Epithelial cell of proximal tubule (primary cell): Measurements from ENCODE around the gene KIRREL3. TPM values are rescaled to one million over a fixed set of nuclear protein-coding genes. Genes with fewer than 3 reads are reported as not detected.
A peak's percentile ranks its signal among the peaks of the same experiment; 100 is the strongest.

Experiments
- DNase-seq: peaks from one replicate; pipeline ENCODE4 v3.0.0-alpha.2; 2011; ENCODE audit warnings: low read depth
- H3K4me3 ChIP-seq: 2 replicates; pipeline ENCODE4 v1.5.1; 2011; ENCODE audit warnings: low read depth, mild to moderate bottlenecking, low read length
- CTCF ChIP-seq: conservative IDR thresholded peaks from 2 replicates; pipeline ENCODE4 v1.5.1; 2012; ENCODE audit warnings: low read depth, mild to moderate bottlenecking, low read length
- total RNA-seq: library from RNA; depleted of rRNA; stranded (reverse); fragments of >200 nt; gene quantifications from 2 replicates; pipeline ENCODE4 v1.2.3, GENCODE V29; 2015

The KIRREL3 gene
- total RNA-seq, 1 donor from 2014 or later: 5.1 TPM

GRCh38 chr11:126578426-126578825, 422.1 kb downstream of the KIRREL3 start:
- TF ChIP-seq CTCF: no peak
- no peak overlapping the region for H3K4me3 ChIP-seq
- no peak for DNase-seq

GRCh38 chr11:126578021-126578420, 422.5 kb downstream of the KIRREL3 start:
- DNase-seq: no peak
- no peak overlapping the region for H3K4me3 ChIP-seq
- no peak for TF ChIP-seq CTCF

GRCh38 chr11:126575849-126576248, 424.7 kb downstream of the KIRREL3 start:
- TF ChIP-seq CTCF: no peak
- no peak for DNase-seq
- no peak overlapping the region for H3K4me3 ChIP-seq

GRCh38 chr11:126573325-126573978, 427.1 kb downstream of the KIRREL3 start:
- peak; percentile 19 for TF ChIP-seq CTCF
- no peak overlapping the region for H3K4me3 ChIP-seq

GRCh38 chr11:126570489-126570888, 430.1 kb downstream of the KIRREL3 start:
- H3K4me3 ChIP-seq: no peak overlapping the region
- no peak for DNase-seq
- TF ChIP-seq CTCF: no peak

More at GRCh38 chr11:126573325-126573978, 427.1 kb downstream of the KIRREL3 start:
- DNase-seq: no peak

GRCh38 chr11:126567419-126567818, 433.2 kb downstream of the KIRREL3 start:
- DNase-seq: no peak
- no peak overlapping the region for H3K4me3 ChIP-seq
- TF ChIP-seq CTCF: no peak

- no peak overlapping the region for H3K4me3 ChIP-seq
- TF ChIP-seq CTCF: no peak
- DNase-seq: no peak
Measured at GRCh38 chr11:126564566-126564965, 436.0 kb downstream of the KIRREL3 start.
